K562 (cell line): ENCODE measurements around the gene ARHGEF16. TPM values are rescaled to one million over a fixed set of nuclear protein-coding genes. Genes with fewer than 3 reads are reported as not detected.

Experiments
- ATAC-seq: fragments of 200-7000 bp; cut with Tn5 transposase; 3 replicates; pipeline ENCODE4 v1.9.1; 2020; ENCODE audit warnings: moderate library complexity
- BruUV-seq: library from RNA; stranded (reverse); fragments of 400-500 nt; replicated peaks from 2 replicates; lab custom pipeline; 2021; lab: Mats Ljungman, UMichigan
- CTCF ChIA-PET: fragments of 300-600 bp; formaldehyde crosslinking; extraction: SDS; loops from one replicate; lab custom pipeline; 2021; ENCODE audit warnings: low intra/inter-chr PET ratio; lab: Yijun Ruan, JAX
- POLR2A ChIA-PET: fragments of 300-600, 350-650 bp; sonication (Branson Sonifier 250); formaldehyde crosslinking; extraction: SDS; loops from one replicate; lab custom pipeline; 2021; ENCODE audit warnings: antibody characterized with exemption, inconsistent platforms; lab: Yijun Ruan, JAX
- DNase-seq, 4 experiments: peaks; one replicate each; pipeline versions ENCODE4 v3.0.0 to v3.0.0-alpha.2; 2011 to 2018; ENCODE audit warnings: low spot score in 3 of 4, mixed read lengths in 3 of 4; ENCODE audit errors: extremely low read depth in 1 of 4
- FAIRE-seq: peaks from 2 replicates; lab custom pipeline; 2011; peaks lifted over from hg19 to GRCh38; lab: Jason Lieb, UNC
- H2AFZ ChIP-seq: 2 replicates; pipeline ENCODE4 v1.6.0; 2011; ENCODE audit warnings: low read depth, low read length, control low read depth, inconsistent platforms
- H3K27ac ChIP-seq: fragments of 200-600 bp; 3 replicates; pipeline ENCODE4 v1.8.0; 2011; ENCODE audit warnings: low read depth, mild to moderate bottlenecking, control low read depth, inconsistent platforms, low read length, moderate library complexity, mixed read lengths; ENCODE audit errors: extremely low read depth
- H3K27me3 ChIP-seq, 2 experiments: fragments of 300-600 bp in 1 of 2; 2 replicates in 1 of 2; 3 replicates in 1 of 2; pipeline versions ENCODE4 v1.6.0 to v1.8.0; 2011; ENCODE audit warnings: inconsistent platforms in 2 of 2, low read length in 2 of 2, mild to moderate bottlenecking in 1 of 2, mixed read lengths in 1 of 2, moderate library complexity in 1 of 2; ENCODE audit not compliant: control insufficient read depth in 2 of 2, insufficient read depth in 2 of 2
- H3K36me3 ChIP-seq: fragments of 300-600 bp; 3 replicates; pipeline ENCODE4 v1.8.0; 2011; ENCODE audit warnings: mild to moderate bottlenecking, low read length, inconsistent platforms; ENCODE audit not compliant: control insufficient read depth, insufficient read depth
- H3K4me1 ChIP-seq, 2 experiments: fragments of 200-600 bp in 1 of 2; replicated peaks in 1 of 2; 2 replicates in 1 of 2; 3 replicates in 1 of 2; pipeline versions ENCODE4 v1.5.1 to v1.8.0; 2011; ENCODE audit warnings: inconsistent platforms in 2 of 2, low read length in 2 of 2, mild to moderate bottlenecking in 1 of 2, mixed read lengths in 1 of 2, moderate library complexity in 1 of 2; ENCODE audit not compliant: control insufficient read depth in 2 of 2, insufficient read depth in 2 of 2
- H3K4me2 ChIP-seq: 2 replicates; pipeline ENCODE4 v1.6.1; 2011; ENCODE audit warnings: low read length, control low read depth, inconsistent platforms, mixed read lengths; ENCODE audit not compliant: insufficient read depth
- H3K4me3 ChIP-seq: fragments of 200-600 bp; sonication (generic), shearing (Covaris generic); 2 replicates; pipeline ENCODE4 v1.5.1; 2016; ENCODE audit warnings: control low read depth, inconsistent platforms
- H3K79me2 ChIP-seq: fragments of 200-600 bp; 3 replicates; pipeline ENCODE4 v1.8.0; 2011; ENCODE audit warnings: low read length, inconsistent platforms; ENCODE audit not compliant: control insufficient read depth, insufficient read depth
- H3K9ac ChIP-seq, 2 experiments: 2 replicates each; pipeline versions ENCODE4 v1.6.0 to v1.6.1; 2011; ENCODE audit warnings: low read depth in 2 of 2, low read length in 2 of 2, control low read depth in 1 of 2, inconsistent platforms in 1 of 2, mild to moderate bottlenecking in 1 of 2, mixed read lengths in 1 of 2; ENCODE audit not compliant: insufficient read depth in 1 of 2
- H3K9me1 ChIP-seq: one replicate; pipeline ENCODE4 v1.6.0; 2011; ENCODE audit warnings: inconsistent platforms, mild to moderate bottlenecking, low read length, moderate library complexity; ENCODE audit not compliant: control insufficient read depth, insufficient read depth
- H3K9me3 ChIP-seq: replicated peaks from 2 replicates; pipeline ENCODE4 v1.5.1; 2011; ENCODE audit warnings: low read depth, low read length, inconsistent platforms; ENCODE audit not compliant: control insufficient read depth, insufficient read depth
- H4K20me1 ChIP-seq: replicated peaks from 2 replicates; pipeline ENCODE4 v1.6.1; 2011; ENCODE audit warnings: low read length, inconsistent platforms, mixed read lengths; ENCODE audit not compliant: control insufficient read depth, insufficient read depth
- CC2D1A ChIP-seq: fragments of 450-650 bp; IDR thresholded peaks from 2 replicates; pipeline ENCODE4 v1.6.1; 2017; ENCODE audit warnings: mild to moderate bottlenecking
- MAFG ChIP-seq: fragments of 450-650 bp; conservative IDR thresholded peaks from 2 replicates; pipeline ENCODE4 v1.6.1; 2016; ENCODE audit warnings: missing genetic modification characterization, missing compliant biosample characterization
- NBN ChIP-seq: fragments of 450-650 bp; IDR thresholded peaks from 2 replicates; pipeline ENCODE4 v1.6.1; 2016; ENCODE audit warnings: low read depth, mild to moderate bottlenecking
- NR4A1 ChIP-seq, 2 experiments: fragments of 250-450 bp in 1 of 2; fragments of 450-650 bp in 1 of 2; sonication (Bioruptor Pico) in 1 of 2; IDR thresholded peaks; 2 replicates each; pipeline versions ENCODE4 v1.4.0 to v1.6.1; 2016 to 2020; ENCODE audit warnings: mild to moderate bottlenecking in 2 of 2, missing compliant biosample characterization in 1 of 2, missing genetic modification characterization in 1 of 2, moderate library complexity in 1 of 2
- ZC3H4 ChIP-seq: sonication (generic); formaldehyde crosslinking; IDR thresholded peaks from 2 replicates; pipeline ENCODE4 v1.9.0; 2021; ENCODE audit warnings: missing genetic modification reagents, borderline replicate concordance
- ZFP36 ChIP-seq: fragments of 150-350 bp; IDR thresholded peaks from 2 replicates; pipeline ENCODE4 v1.6.1; 2018; ENCODE audit warnings: low read length, low read depth; ENCODE audit not compliant: partially characterized antibody
- ZNF24 ChIP-seq: fragments of 450-650 bp; IDR thresholded peaks from 2 replicates; pipeline ENCODE4 v1.6.1; 2016
- ZNF263 ChIP-seq: sonication (generic); formaldehyde crosslinking; IDR thresholded peaks from 2 replicates; pipeline ENCODE4 v1.8.0; 2022; ENCODE audit warnings: mild to moderate bottlenecking, missing genetic modification reagents, borderline replicate concordance
- ZNF696 ChIP-seq: fragments of 250-450 bp; sonication (Bioruptor Pico); conservative IDR thresholded peaks from 2 replicates; pipeline ENCODE4 v1.4.0; 2020; ENCODE audit warnings: mild to moderate bottlenecking, moderate library complexity
- WGBS: fragments of 100-300 bp; shearing (Covaris generic); methylation state at CpG from one replicate; pipeline ENCODE4 v1.1.6; 2016; ENCODE audit warnings: low coverage, mixed read lengths; ENCODE audit not compliant: insufficient coverage; ENCODE audit errors: missing lambda C conversion rate; 5-methylcytosine and 5-hydroxymethylcytosine counted together
- in situ Hi-C: fragments of 300-500 bp; cut with MboI; formaldehyde crosslinking; loops from 4 replicates; pipeline ENCODE4 v1.15.0; 2018; ENCODE audit warnings: inconsistent platforms, mixed read lengths
- intact Hi-C: fragments of 100-400 bp; cut with micrococcal nuclease; formaldehyde crosslinking; loops from 2 replicates; pipeline ENCODE4 v1.14.2; 2022
- polyA plus RNA-seq, 8 experiments: library from polyadenylated mRNA; depleted of rRNA in 4 of 8; stranded (reverse) in 5 of 8; unstranded in 3 of 8; fragments of >200 nt; fragmentation: Nextera tagmentation in 2 of 8; fragmentation: Illumina TruSeq in 1 of 8; extraction: Ambion mirVana in 2 of 8; extraction: Trizol in 1 of 8; gene quantifications; 2 replicates each; pipeline versions ENCODE4 v1.2.1 to v1.2.3, GENCODE V29; 2011 to 2014; ENCODE audit warnings: inconsistent platforms in 1 of 8, missing spikeins in 1 of 8
- total RNA-seq, 7 experiments: library from RNA; depleted of rRNA in 6 of 7; stranded (reverse); fragments of >200 nt in 6 of 7; fragmentation: Illumina TruSeq in 2 of 7; extraction: Trizol in 2 of 7; gene quantifications; 2 replicates each; pipeline versions ENCODE4 v1.2.1 to v1.2.3, GENCODE V29; 2011 to 2021; ENCODE audit warnings: low replicate concordance in 1 of 7
- TF ChIP-seq, protein P1 (sequence below): fragments of 450-650 bp; IDR thresholded peaks from 2 replicates; pipeline ENCODE4 v1.6.1; 2018; ENCODE audit warnings: mild to moderate bottlenecking, low read depth; ENCODE audit not compliant: partially characterized antibody
- TF ChIP-seq, protein P2 (sequence below): fragments of 450-650 bp; IDR thresholded peaks from 2 replicates; pipeline ENCODE4 v1.6.1; 2016; ENCODE audit warnings: low read depth

The ARHGEF16 gene
- total and polyA plus RNA-seq, 9 of the 15 experiments (the other 6 are each of a cell fraction or from before 2014, with no cell fraction given) = 0.15 to 1.2 (median 0.49) TPM; not detected in 2

DNA sequence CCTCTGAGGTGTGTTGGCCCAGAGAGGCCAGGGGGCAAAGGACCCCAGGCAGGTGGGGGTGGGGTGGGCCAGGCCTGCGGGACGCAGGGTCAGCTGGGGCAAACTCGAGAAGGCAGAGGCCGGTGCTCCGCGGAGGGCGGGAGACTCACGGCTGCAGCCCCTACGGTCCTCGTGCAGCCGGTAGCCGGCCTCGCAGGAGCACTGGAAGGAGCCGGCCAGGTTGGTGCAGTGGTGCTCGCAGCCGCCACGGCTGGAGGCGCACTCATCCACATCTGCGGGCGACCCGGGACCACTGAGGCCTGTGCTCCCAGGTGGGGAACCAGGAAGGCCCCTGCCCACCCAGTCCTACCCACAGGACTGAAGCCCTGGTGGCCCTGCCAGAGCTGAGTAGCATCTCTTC is 55.3 kb downstream of the ARHGEF16 start:
- FAIRE-seq (no peak), ATAC-seq (no peak), DNase-seq (no peak)
- Histone ChIP-seq H3K27me3 (peaks cover 2 to 50% of the 10 kb centered on the region in 2 experiments; a peak in 4 of 5 replicates), H3K9ac (no peak overlapping the region), H3K9me3 (no peaks in the 10 kb centered on the region), H3K79me2 (no peaks in the 10 kb centered on the region), H3K27ac (no peak overlapping the region), H3K36me3 (no peaks in the 10 kb centered on the region), H2AFZ (no peak overlapping the region), H3K9me1 (no peaks in the 10 kb centered on the region), H4K20me1 (peaks cover 14% of the 10 kb centered on the region; the same call in 1 of the 2 replicates), H3K4me2 (no peak overlapping the region), H3K4me1 (peaks cover 0 to 35% of the 10 kb centered on the region in 2 experiments; a peak in 2 of 5 replicates), H3K4me3 (no peak overlapping the region)
- TF ChIP-seq NR4A1 (CRISPR knock-in tag; IDR thresholded peaks at IDR 0.05) = no peak
- TF ChIP-seq NR4A1 (tag; IDR thresholded peaks at IDR 0.05) = no peak
- no peak for TF ChIP-seq ZNF696
- TF ChIP-seq ZC3H4 (CRISPR knock-in tag) = no peak
- TF ChIP-seq ZFP36 = no peak
- TF ChIP-seq ZNF24 = no peak
- TF ChIP-seq ZNF263 (CRISPR knock-in tag) = no peak; the same call in 1 of the 2 replicates
- no peak for TF ChIP-seq CC2D1A
- TF ChIP-seq, protein P1, sequence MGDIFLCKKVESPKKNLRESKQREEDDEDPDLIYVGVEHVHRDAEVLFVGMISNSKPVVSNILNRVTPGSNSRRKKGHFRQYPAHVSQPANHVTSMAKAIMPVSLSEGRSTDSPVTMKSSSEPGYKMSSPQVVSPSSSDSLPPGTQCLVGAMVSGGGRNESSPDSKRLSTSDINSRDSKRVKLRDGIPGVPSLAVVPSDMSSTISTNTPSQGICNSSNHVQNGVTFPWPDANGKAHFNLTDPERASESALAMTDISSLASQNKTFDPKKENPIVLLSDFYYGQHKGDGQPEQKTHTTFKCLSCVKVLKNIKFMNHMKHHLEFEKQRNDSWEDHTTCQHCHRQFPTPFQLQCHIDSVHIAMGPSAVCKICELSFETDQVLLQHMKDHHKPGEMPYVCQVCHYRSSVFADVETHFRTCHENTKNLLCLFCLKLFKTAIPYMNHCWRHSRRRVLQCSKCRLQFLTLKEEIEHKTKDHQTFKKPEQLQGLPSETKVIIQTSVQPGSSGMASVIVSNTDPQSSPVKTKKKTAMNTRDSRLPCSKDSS = no peak
- TF ChIP-seq MAFG (tag) = no peak
- no peak for TF ChIP-seq NBN
- TF ChIP-seq, protein P2, sequence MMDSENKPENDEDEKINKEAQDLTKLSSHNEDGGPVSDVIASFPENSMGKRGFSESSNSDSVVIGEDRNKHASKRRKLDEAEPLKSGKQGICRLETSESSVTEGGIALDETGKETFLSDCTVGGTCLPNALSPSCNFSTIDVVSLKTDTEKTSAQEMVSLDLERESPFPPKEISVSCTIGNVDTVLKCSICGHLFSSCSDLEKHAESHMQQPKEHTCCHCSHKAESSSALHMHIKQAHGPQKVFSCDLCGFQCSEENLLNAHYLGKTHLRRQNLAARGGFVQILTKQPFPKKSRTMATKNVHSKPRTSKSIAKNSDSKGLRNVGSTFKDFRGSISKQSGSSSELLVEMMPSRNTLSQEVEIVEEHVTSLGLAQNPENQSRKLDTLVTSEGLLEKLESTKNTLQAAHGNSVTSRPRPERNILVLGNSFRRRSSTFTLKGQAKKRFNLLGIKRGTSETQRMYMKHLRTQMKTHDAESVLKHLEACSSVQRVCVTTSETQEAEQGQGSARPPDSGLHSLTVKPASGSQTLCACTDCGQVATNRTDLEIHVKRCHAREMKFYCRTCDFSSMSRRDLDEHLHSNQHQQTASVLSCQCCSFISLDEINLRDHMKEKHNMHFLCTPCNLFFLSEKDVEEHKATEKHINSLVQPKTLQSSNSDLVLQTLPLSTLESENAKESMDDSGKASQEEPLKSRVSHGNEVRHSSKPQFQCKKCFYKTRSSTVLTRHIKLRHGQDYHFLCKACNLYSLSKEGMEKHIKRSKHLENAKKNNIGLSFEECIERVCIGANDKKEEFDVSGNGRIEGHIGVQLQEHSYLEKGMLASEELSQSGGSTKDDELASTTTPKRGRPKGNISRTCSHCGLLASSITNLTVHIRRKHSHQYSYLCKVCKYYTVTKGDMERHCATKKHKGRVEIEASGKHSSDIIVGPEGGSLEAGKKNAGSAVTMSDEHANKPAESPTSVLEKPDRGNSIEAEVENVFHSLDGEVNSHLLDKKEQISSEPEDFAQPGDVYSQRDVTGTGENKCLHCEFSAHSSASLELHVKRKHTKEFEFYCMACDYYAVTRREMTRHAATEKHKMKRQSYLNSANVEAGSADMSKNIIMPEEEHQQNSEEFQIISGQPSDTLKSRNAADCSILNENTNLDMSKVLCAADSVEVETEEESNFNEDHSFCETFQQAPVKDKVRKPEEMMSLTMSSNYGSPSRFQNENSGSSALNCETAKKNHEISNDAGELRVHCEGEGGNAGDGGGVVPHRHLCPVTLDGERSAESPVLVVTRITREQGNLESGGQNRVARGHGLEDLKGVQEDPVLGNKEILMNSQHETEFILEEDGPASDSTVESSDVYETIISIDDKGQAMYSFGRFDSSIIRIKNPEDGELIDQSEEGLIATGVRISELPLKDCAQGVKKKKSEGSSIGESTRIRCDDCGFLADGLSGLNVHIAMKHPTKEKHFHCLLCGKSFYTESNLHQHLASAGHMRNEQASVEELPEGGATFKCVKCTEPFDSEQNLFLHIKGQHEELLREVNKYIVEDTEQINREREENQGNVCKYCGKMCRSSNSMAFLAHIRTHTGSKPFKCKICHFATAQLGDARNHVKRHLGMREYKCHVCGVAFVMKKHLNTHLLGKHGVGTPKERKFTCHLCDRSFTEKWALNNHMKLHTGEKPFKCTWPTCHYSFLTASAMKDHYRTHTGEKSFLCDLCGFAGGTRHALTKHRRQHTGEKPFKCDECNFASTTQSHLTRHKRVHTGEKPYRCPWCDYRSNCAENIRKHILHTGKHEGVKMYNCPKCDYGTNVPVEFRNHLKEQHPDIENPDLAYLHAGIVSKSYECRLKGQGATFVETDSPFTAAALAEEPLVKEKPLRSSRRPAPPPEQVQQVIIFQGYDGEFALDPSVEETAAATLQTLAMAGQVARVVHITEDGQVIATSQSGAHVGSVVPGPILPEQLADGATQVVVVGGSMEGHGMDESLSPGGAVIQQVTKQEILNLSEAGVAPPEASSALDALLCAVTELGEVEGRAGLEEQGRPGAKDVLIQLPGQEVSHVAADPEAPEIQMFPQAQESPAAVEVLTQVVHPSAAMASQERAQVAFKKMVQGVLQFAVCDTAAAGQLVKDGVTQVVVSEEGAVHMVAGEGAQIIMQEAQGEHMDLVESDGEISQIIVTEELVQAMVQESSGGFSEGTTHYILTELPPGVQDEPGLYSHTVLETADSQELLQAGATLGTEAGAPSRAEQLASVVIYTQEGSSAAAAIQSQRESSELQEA = no peak
- CTCF ChIA-PET = no interaction called here
- in situ Hi-C loops (no loop called here), intact Hi-C loops (no loop called here)
- WGBS = under 1% methylated on average over 17 of the region's 21 CpGs
- POLR2A ChIA-PET = no interaction called here
- no TSS peak for BruUV-seq
